HepG2 (cell line): ENCODE data around the gene MAMLD1. TPM values are rescaled to one million over a fixed set of nuclear protein-coding genes. Genes with fewer than 3 reads are reported as not detected.

Experiments
- CEBPB ChIP-seq: IDR thresholded peaks from 2 replicates; pipeline ENCODE4 v1.6.1; 2011; ENCODE audit warnings: low read depth, low read length, improper control_type of control experiment, borderline replicate concordance
- GZF1 ChIP-seq: sonication (generic); formaldehyde crosslinking; IDR thresholded peaks from 2 replicates; pipeline ENCODE4 v1.5.1; 2020; ENCODE audit warnings: mild to moderate bottlenecking, missing genetic modification reagents
- HDAC2 ChIP-seq: sonication (generic); formaldehyde crosslinking; IDR thresholded peaks from 2 replicates; pipeline ENCODE4 v1.4.0; 2020; ENCODE audit warnings: missing genetic modification reagents
- HNRNPH1 ChIP-seq: fragments of 200-400 bp; formaldehyde crosslinking; optimal IDR thresholded peaks from 2 replicates; pipeline ENCODE3; 2017; ENCODE audit warnings: mild to moderate bottlenecking, low read depth, low read length
- KAT2B ChIP-seq: fragments of 150-350 bp; IDR thresholded peaks from 2 replicates; pipeline ENCODE4 v1.6.1; 2014; ENCODE audit warnings: low read depth, low read length, borderline replicate concordance
- LCORL ChIP-seq, 2 experiments: fragments of 450-650 bp in 1 of 2; sonication (generic) in 1 of 2; formaldehyde crosslinking in 1 of 2; IDR thresholded peaks; 2 replicates each; pipeline versions ENCODE4 v1.5.0 to v1.6.1; 2017 to 2020; ENCODE audit warnings: antibody characterized with exemption in 1 of 2, missing genetic modification reagents in 1 of 2
- RARG ChIP-seq: sonication (generic); formaldehyde crosslinking; IDR thresholded peaks from 2 replicates; pipeline ENCODE4 v1.4.0; 2020; ENCODE audit warnings: low read depth, mild to moderate bottlenecking, missing genetic modification reagents
- RFX5 ChIP-seq: IDR thresholded peaks from 2 replicates; pipeline ENCODE4 v1.6.1; 2011; ENCODE audit warnings: low read depth, low read length, improper control_type of control experiment
- SMAD3 ChIP-seq: sonication (generic); formaldehyde crosslinking; IDR thresholded peaks from 2 replicates; pipeline ENCODE4 v1.4.0; 2020; ENCODE audit warnings: missing genetic modification reagents
- SP4 ChIP-seq: sonication (generic); formaldehyde crosslinking; IDR thresholded peaks from 2 replicates; pipeline ENCODE4 v1.8.1; 2023; ENCODE audit warnings: mild to moderate bottlenecking, missing genetic modification reagents
- SYNCRIP ChIP-seq: fragments of 200-400 bp; formaldehyde crosslinking; IDR thresholded peaks from 2 replicates; pipeline ENCODE4 v1.6.1; 2018; ENCODE audit warnings: mild to moderate bottlenecking, low read depth, low read length; ENCODE audit not compliant: insufficient read depth
- ZNF138 ChIP-seq: sonication (generic); formaldehyde crosslinking; IDR thresholded peaks from 2 replicates; pipeline ENCODE4 v1.5.0; 2020; ENCODE audit warnings: mild to moderate bottlenecking, low read depth, missing genetic modification reagents
- ZNF749 ChIP-seq: sonication (generic); formaldehyde crosslinking; IDR thresholded peaks from 2 replicates; pipeline ENCODE4 v1.8.0; 2022; ENCODE audit warnings: mild to moderate bottlenecking, missing genetic modification reagents, moderate library complexity, borderline replicate concordance
- ZNF772 ChIP-seq: sonication (generic); formaldehyde crosslinking; IDR thresholded peaks from 2 replicates; pipeline ENCODE4 v1.5.0; 2020; ENCODE audit warnings: mild to moderate bottlenecking, missing genetic modification reagents
- polyA plus RNA-seq, 8 experiments: library from polyadenylated mRNA; depleted of rRNA in 3 of 8; stranded (reverse) in 7 of 8; unstranded in 1 of 8; fragments of >200 nt; fragmentation: Illumina TruSeq in 4 of 8; extraction: Trizol in 4 of 8; gene quantifications; 2 replicates each; pipeline versions ENCODE4 v1.2.1 to v1.2.3, GENCODE V29; 2011 to 2016; ENCODE audit warnings: low read depth in 4 of 8, missing spikeins in 1 of 8, mixed read lengths in 1 of 8; ENCODE audit not compliant: insufficient read depth in 1 of 8
- total RNA-seq, 5 experiments: library from RNA; depleted of rRNA; stranded (reverse); fragments of >200 nt; fragmentation: Illumina TruSeq; extraction: Trizol; gene quantifications; 2 replicates each; pipeline ENCODE4 v1.2.3, GENCODE V29; 2016; ENCODE audit warnings: low read depth in 1 of 5
- TF ChIP-seq, protein P1 (sequence below), 2 experiments: sonication (generic) in 1 of 2; formaldehyde crosslinking in 1 of 2; IDR thresholded peaks; 2 replicates each; pipeline versions ENCODE4 v1.4.0 to v1.6.1; 2016 to 2020; ENCODE audit warnings: borderline replicate concordance in 1 of 2, low read depth in 1 of 2, mild to moderate bottlenecking in 1 of 2, missing genetic modification reagents in 1 of 2
- TF ChIP-seq, protein P2 (sequence below): sonication (generic); formaldehyde crosslinking; IDR thresholded peaks from 2 replicates; pipeline ENCODE4 v1.5.1; 2020; ENCODE audit warnings: mild to moderate bottlenecking, moderate library complexity, missing genetic modification reagents
- TF ChIP-seq, protein P3 (sequence below): sonication (generic); formaldehyde crosslinking; conservative IDR thresholded peaks from 2 replicates; pipeline ENCODE4 v1.4.0; 2020; ENCODE audit warnings: missing genetic modification reagents
- TF ChIP-seq, protein P4 (sequence below): sonication (generic); formaldehyde crosslinking; IDR thresholded peaks from 2 replicates; pipeline ENCODE4 v1.8.1; 2022; ENCODE audit warnings: mild to moderate bottlenecking, missing genetic modification reagents

Gene MAMLD1
- total and polyA plus RNA-seq, 2 of the 13 experiments (the other 11 are each of a cell fraction or from before 2014, with no cell fraction given) = not detected

DNA sequence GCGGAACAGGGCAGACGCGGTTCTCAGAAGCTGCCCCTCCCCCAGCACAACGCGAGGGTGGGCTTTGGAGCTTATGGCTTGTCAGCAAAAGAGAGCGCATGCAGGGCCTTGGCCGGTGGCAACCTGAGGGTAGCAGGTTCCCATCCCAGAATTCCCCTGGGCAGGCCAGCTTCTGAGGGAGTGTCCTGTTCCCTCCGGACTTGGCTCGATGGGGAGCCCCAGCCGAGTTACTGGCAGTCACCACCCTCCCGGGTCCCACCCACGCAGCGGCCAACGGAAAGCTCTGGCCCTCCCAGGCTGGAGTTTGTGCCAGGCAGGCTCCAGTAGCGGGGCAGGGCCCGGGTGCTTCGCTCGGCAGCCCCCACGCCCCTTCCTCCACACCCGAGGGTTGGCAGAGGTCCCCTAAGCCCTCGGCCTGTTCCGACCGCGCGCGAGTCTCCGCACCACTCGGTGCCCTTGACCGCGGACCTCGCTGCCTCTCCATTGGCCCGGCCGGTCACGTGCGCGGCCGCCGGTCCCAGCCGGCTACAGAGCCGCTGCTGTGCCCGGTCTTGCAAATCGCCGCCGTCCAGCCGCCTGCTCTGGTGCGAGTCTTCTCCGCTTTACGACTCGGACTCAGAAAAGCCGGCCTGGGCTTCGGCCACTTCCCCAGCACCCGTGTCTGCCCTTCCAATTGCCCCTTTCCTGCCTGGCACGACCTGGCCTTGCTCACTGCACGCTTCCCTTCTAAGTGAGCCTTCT is 184.4 kb downstream of the MAMLD1 start (continued):
- TF ChIP-seq, protein P1, sequence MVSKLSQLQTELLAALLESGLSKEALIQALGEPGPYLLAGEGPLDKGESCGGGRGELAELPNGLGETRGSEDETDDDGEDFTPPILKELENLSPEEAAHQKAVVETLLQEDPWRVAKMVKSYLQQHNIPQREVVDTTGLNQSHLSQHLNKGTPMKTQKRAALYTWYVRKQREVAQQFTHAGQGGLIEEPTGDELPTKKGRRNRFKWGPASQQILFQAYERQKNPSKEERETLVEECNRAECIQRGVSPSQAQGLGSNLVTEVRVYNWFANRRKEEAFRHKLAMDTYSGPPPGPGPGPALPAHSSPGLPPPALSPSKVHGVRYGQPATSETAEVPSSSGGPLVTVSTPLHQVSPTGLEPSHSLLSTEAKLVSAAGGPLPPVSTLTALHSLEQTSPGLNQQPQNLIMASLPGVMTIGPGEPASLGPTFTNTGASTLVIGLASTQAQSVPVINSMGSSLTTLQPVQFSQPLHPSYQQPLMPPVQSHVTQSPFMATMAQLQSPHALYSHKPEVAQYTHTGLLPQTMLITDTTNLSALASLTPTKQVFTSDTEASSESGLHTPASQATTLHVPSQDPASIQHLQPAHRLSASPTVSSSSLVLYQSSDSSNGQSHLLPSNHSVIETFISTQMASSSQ (IDR thresholded peaks at IDR 0.05; ENCODE audit: low read depth) = no peak
- TF ChIP-seq, protein P1 (CRISPR knock-in tag; IDR thresholded peaks at IDR 0.05; ENCODE audit: borderline replicate concordance) = no peak
- TF ChIP-seq, protein P2, sequence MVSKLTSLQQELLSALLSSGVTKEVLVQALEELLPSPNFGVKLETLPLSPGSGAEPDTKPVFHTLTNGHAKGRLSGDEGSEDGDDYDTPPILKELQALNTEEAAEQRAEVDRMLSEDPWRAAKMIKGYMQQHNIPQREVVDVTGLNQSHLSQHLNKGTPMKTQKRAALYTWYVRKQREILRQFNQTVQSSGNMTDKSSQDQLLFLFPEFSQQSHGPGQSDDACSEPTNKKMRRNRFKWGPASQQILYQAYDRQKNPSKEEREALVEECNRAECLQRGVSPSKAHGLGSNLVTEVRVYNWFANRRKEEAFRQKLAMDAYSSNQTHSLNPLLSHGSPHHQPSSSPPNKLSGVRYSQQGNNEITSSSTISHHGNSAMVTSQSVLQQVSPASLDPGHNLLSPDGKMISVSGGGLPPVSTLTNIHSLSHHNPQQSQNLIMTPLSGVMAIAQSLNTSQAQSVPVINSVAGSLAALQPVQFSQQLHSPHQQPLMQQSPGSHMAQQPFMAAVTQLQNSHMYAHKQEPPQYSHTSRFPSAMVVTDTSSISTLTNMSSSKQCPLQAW = peak; percentile 17; the same call in 1 of the 2 replicates
- TF ChIP-seq SYNCRIP = no peak
- TF ChIP-seq, protein P3, sequence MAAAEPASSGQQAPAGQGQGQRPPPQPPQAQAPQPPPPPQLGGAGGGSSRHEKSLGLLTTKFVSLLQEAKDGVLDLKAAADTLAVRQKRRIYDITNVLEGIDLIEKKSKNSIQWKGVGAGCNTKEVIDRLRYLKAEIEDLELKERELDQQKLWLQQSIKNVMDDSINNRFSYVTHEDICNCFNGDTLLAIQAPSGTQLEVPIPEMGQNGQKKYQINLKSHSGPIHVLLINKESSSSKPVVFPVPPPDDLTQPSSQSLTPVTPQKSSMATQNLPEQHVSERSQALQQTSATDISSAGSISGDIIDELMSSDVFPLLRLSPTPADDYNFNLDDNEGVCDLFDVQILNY (CRISPR knock-in tag) = no peak
- no peak for TF ChIP-seq LCORL (IDR thresholded peaks at IDR 0.05)
- TF ChIP-seq LCORL (CRISPR knock-in tag; IDR thresholded peaks at IDR 0.05) = 0 out of 2 replicates have a peak, but pooled peaks have one; percentile 23
- no peak for TF ChIP-seq ZNF772 (CRISPR knock-in tag)
- TF ChIP-seq GZF1 = no peak
- TF ChIP-seq RARG (CRISPR knock-in tag) = no peak
- TF ChIP-seq CEBPB = no peak
- no peak for TF ChIP-seq RFX5
- TF ChIP-seq, protein P4, sequence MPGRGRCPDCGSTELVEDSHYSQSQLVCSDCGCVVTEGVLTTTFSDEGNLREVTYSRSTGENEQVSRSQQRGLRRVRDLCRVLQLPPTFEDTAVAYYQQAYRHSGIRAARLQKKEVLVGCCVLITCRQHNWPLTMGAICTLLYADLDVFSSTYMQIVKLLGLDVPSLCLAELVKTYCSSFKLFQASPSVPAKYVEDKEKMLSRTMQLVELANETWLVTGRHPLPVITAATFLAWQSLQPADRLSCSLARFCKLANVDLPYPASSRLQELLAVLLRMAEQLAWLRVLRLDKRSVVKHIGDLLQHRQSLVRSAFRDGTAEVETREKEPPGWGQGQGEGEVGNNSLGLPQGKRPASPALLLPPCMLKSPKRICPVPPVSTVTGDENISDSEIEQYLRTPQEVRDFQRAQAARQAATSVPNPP (CRISPR knock-in tag) = no peak
- no peak for TF ChIP-seq ZNF749 (CRISPR knock-in tag)
- TF ChIP-seq HDAC2 (CRISPR knock-in tag) = no peak
- no peak for TF ChIP-seq SMAD3 (CRISPR knock-in tag)
- no peak for TF ChIP-seq HNRNPH1
- TF ChIP-seq KAT2B = no peak
- no peak for TF ChIP-seq ZNF138 (CRISPR knock-in tag)
- TF ChIP-seq SP4 (CRISPR knock-in tag) = 0 out of 2 replicates have a peak, but pooled peaks have one; percentile 45
